Adrenal gland (tissue), 5 donors: ENCODE results near the gene MCOLN1.

ENCODE experiments used
- CTCF ChIP-seq, 6 experiments: fragments of 450-650 bp in 4 of 6; fragments of 200-600 bp in 2 of 6; sonication (generic) in 1 of 6; IDR thresholded peaks; 1 replicate in 5 of 6; 2 replicates in 1 of 6; pipeline versions ENCODE4 v1.5.1 to v1.8.0; 2016 to 2021; ENCODE audit warnings: antibody characterized with exemption in 6 of 6, mild to moderate bottlenecking in 2 of 6, moderate library complexity in 1 of 6
- POLR2A ChIP-seq, 2 donors: fragments of 450-650 bp; IDR thresholded peaks; one replicate each; pipeline ENCODE4 v1.6.1; 2017; ENCODE audit warnings: antibody characterized with exemption in 2 of 2, mild to moderate bottlenecking in 2 of 2, moderate library complexity in 1 of 2
- donor health status: DM: no; HTN: no; CAD: no.

GRCh38 chr19:7513809-7514642, 8.4 kb upstream of the MCOLN1 start:
- TF ChIP-seq CTCF (IDR thresholded peaks at IDR 0.05) = no peak
- no peak for TF ChIP-seq POLR2A (IDR thresholded peaks at IDR 0.05)
